Fibroblast of upper back skin (primary cell): Measurements from ENCODE around the gene CLTRN.
A peak's percentile ranks its signal among the peaks of the same experiment; 100 is the strongest.

Experiments
- DNase-seq: peaks from one replicate; pipeline ENCODE4 v3.0.0-alpha.2; 2013

CLTRN gene

DNA sequence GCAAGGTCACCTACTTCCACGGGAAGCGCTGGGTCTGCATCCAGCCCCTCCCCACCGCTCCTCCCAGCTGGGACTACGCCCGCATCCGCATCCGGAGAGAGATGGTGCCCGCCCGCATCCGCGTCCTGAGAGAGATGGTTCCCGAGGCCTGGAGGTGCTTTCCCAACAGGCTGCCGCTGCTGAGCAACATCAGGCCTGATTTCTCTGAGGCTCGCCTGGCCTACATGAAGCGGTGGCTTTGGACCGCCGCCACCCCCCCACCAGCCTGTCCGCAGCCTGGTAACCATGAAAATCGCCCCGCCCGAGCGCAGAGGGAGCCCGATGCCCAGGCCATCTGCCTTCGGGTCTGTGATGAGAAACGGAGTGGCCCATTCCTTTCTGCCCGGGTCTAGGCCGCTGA, 18.1 kb downstream of the CLTRN start:
- DNase-seq, result no peak

GRCh38 chrX:15646031-15646430, 18.6 kb downstream of the CLTRN start:
- DNase-seq, result no peak

GRCh38 chrX:15645266-15645665, 19.3 kb downstream of the CLTRN start:
- DNase-seq, result no peak

GRCh38 chrX:15644560-15644872, 20.1 kb downstream of the CLTRN start:
- no peak for DNase-seq

- no peak for DNase-seq
Observed at GRCh38 chrX:15643786-15644559, 20.6 kb downstream of the CLTRN start.

DNA sequence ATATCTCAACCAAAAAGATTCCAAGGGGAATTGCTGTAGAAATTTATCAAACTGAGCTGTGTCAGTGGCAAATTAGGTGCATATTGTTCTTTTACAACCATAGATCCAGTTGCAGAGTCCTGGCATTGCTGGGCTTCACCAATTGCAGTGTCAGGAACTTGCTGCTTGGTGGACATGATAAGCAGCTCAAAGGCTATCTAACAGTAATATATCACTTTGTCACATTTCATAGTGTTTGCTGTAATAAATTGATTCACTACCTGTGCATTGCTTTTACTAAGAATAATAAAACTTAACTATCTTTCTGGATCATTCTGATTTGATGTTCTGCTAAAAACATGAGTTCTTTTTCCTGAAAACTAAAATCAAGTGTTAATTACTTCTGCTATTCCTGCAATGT, 33.0 kb downstream of the CLTRN start:
- DNase-seq, result no peak

GRCh38 chrX:15623054-15623453, 41.6 kb downstream of the CLTRN start:
- DNase-seq, result no peak

DNA sequence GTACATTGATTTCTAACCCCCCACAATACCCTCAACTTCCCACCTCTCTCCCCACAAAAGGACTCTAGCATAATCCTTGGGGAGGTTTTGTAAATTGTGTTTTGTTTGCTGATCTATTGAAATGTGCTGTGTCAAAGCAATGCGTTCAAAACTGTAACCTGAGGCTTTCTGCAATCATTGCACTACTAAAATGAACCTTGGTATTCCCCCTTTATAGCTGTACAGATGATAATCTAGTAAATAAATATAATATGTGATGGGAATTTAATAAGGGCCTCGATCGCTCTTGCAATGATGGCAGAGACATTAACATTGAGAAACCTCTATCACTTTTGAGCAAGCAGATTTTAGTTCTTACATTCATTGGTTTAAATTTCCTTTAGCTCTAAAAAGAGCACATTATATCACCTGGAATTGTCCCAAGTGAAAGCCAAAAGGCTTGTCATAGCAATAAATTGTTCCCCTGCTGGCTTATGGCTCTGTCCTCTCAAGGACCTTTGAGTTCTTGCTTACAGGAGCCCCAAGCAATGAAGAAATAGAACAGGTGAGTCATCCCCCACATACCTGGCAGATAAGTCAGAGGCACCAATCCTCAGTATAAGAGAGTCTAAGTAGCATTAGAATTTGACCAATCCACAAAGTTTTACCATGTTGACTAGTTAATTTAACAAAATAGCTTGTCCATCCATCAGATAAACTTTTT, 45.4 kb downstream of the CLTRN start:
- peak; percentile 2 for DNase-seq

- DNase-seq, result no peak
Observed at GRCh38 chrX:15617111-15617510, 47.5 kb downstream of the CLTRN start.

- no peak for DNase-seq
Observed at GRCh38 chrX:15616531-15616930, 48.1 kb downstream of the CLTRN start.

- no peak for DNase-seq
Observed at GRCh38 chrX:15607067-15607466, 57.5 kb downstream of the CLTRN start.

DNA sequence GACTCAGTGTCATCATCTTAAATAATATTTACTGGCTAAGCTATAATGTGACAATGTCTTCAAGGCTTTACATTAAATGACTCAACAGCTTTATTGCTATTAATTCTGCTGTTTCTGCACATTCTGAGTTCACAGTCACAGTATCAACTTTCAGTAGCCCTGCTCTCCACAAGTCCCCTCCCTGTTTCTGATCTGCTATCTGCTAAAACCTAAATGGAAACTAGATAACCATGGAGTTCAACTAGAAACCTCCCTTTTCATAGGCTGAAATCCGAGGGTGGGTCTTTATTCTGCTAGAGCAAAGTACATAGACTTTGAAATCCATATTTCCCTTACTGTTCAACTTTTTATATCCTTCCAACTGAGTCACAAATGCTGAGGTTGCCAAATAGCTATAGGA, 58.5 kb downstream of the CLTRN start:
- no peak for DNase-seq

DNA sequence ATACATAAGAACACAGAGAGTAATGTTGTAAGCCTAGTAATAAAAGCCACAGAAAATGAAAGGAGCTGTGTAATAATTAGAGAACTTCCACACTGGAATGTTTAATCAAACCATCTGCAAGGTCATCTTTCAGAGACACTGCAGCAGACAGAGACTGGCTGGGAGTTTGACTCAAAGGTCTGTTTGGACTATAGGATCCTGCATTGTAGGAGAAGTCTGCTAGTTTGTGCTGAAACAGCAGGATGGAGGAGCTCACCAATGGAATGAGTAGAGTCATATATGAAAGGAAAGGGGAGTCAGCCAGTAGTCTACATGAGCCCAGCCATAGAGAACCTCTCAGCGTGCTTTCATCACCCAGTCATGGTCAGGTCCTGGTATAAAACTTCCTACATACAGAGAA, 59.4 kb downstream of the CLTRN start:
- DNase-seq, result no peak

DNA sequence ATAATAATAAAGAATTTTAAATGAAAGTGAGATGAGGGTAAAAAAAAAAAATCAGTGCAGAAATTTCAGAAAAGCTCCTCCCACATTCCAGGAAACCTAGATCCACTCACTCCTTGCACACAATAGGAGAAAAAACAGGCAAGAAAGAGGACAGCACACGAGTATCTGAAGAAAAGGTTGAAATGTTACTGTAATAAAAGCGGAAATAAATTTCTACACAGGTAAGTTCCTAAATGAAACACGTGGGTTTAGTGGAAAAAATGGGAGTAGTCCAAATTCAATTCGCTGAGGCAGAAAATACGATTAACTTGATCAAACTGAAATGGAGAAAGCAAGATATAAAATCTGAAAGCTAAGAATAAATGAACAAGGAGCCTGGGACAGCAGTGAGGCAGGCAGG, 61.8 kb downstream of the CLTRN start:
- DNase-seq, result no peak

- DNase-seq, result no peak
Observed at GRCh38 chrX:15601932-15602331, 62.7 kb downstream of the CLTRN start.

GRCh38 chrX:15600745-15601144, 63.9 kb downstream of the CLTRN start, which contains the start of gene ACE2:
Gene ACE2 (minus strand): TSS chrX:15600960. CDS start chrX:15600911, 49 bp downstream.
- DNase-seq, result no peak

DNA sequence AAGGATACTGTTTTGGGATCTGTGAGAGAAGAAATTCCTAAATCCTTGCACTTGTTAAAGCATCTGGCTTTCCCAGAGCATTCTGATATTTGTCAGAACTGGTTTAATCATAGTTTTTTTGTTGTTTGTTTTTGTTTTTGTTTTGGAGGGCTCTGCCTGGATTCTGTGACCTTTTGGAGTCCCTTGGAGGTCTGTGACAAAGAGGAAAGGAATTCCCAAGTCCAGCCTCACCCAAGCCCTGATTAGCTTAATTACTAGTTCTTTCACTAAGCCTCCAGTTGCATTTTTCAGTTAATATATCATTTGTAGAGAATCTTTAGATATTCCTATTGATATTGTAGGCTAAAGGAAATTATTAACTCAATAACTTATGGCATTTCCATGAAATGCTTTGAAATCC, 64.6 kb downstream of the CLTRN start:
- DNase-seq, result no peak

GRCh38 chrX:15599461-15599860, 65.1 kb downstream of the CLTRN start:
- no peak for DNase-seq

DNA sequence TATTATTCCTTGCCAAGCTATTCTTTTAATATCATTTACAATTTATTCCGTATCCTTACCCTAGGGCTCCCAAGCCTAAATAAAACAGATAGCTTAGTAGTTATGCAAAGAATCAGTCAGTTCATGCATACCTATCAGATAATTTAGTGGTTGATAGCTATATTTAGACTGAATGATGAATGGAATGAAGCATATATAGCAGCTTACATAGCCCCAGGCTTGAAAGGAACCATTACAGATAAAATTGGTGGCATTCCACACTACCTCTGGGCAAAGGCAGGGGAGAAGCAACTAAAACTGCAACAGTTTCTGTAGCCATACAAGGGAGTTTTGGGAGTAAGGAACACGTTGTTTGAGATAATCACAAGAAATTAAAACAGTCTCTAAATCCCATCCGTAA, 66.6 kb downstream of the CLTRN start:
- no peak for DNase-seq

DNA sequence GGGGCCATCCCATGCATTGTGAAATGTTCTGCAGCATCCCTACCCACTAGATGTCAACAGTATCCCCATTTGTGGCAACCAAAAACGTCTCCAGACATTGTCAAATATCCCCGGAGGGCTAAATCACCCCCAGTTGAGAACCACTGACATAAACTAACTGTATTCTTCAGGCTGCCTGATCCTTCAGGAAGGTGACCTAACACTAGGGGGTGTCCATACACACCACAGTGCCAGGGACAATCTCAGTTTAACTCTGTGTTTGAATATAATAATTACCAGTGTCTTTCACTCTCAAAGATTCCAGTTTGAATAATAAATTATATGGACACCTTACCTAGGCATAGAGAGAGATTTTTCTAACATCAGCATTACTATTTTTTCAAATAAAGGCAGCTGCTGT, 70.2 kb downstream of the CLTRN start:
- DNase-seq, result no peak

DNA sequence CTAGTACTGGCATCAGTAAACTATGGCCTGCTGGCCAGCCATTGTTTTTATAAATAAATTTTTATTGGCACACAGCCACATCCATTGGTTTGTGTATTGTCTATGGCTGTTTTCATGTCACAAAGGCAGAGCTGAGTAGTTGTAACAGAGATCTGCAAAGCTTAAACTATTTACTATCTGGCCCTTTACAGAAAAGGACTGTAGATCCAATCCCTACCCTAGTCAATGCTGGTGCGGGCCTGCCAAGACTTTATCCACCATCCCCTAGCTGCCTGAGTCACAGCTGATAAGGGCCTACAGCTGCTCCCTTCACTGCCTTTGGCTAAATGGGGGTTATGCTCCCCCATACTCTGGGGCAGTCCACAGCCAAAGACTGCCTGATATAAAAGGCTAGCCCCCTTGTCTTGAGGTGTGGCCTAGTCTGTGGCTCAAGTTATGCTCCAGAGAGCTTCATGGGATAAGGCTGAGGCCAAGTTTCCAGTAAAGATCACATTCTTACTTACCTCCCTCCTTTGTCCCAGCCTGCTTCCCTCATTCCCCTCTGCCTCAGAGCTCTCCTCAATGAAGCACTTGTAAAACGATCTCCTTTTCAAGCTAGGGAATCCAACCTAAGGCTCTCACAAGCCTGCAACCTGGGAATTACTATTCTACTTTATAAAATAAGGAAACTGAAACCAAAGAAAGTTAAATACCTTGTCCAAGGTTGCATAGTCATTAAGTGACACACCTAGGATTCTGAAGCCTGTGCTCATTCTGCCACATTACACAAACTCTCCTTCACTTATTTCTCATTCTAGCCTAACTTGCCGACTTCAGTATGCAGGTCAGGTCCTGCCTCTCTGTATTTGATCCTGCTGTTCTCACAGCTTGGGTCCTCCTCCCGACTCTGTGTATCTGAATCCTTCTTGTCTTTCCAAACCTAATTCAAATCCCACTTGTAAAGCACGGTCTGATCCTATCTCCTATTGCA, 84.5 kb downstream of the CLTRN start:
- peak; percentile 1 for DNase-seq
